RWPE1 (cell line): ENCODE measurements around the gene ZNF445.

Experiments
- CTCF ChIA-PET: fragments of 350-600 bp; sonication (Branson Sonifier 250); formaldehyde crosslinking; extraction: SDS; loops from one replicate; lab custom pipeline; 2021; lab: Yijun Ruan, JAX
- POLR2A ChIA-PET: fragments of 400-600 bp; formaldehyde crosslinking; extraction: SDS; loops from one replicate; lab custom pipeline; 2020; ENCODE audit warnings: antibody characterized with exemption; ENCODE audit not compliant: low non-redundant PET; lab: Yijun Ruan, JAX
- DNase-seq: peaks from one replicate; pipeline ENCODE4 v3.0.0; 2012; ENCODE audit warnings: low spot score
- H3K27ac ChIP-seq: fragments of 450-650 bp; 2 replicates; pipeline ENCODE4 v1.5.1; 2017
- CTCF ChIP-seq: fragments of 450-650 bp; conservative IDR thresholded peaks from 2 replicates; pipeline ENCODE4 v1.5.1; 2017; ENCODE audit warnings: low read depth, mild to moderate bottlenecking

The ZNF445 gene

GRCh38 chr3:44414517-44415090 is 62.9 kb downstream of the ZNF445 start:
- H3K27ac ChIP-seq = no peak overlapping the region
- no peak for DNase-seq
- ChIA-PET CTCF (no interaction called here), POLR2A (no interaction called here)
- no peak for TF ChIP-seq CTCF

GRCh38 chr3:44412365-44412764 is 65.1 kb downstream of the ZNF445 start:
- ChIA-PET POLR2A (no interaction called here), CTCF (no interaction called here)
- no peak for DNase-seq
- no peak overlapping the region for H3K27ac ChIP-seq
- TF ChIP-seq CTCF = no peak

GRCh38 chr3:44411031-44411645 is 66.3 kb downstream of the ZNF445 start:
- H3K27ac ChIP-seq = no peak overlapping the region
- ChIA-PET POLR2A (no interaction called here), CTCF (interaction anchor here (0.7 kb wide), 1 partner anchor 12 kb away, joined by 3 read pairs; no protein-coding TSS in a partner anchor)
- no peak for DNase-seq
- TF ChIP-seq CTCF = no peak

- CTCF ChIA-PET = no interaction called here
- no peak for TF ChIP-seq CTCF
- no peak overlapping the region for H3K27ac ChIP-seq
- POLR2A ChIA-PET = no interaction called here
- no peak for DNase-seq
Observed at GRCh38 chr3:44409640-44410410, 67.6 kb downstream of the ZNF445 start.

GRCh38 chr3:44402548-44402947 is 74.9 kb downstream of the ZNF445 start:
- no peak for TF ChIP-seq CTCF
- no peak overlapping the region for H3K27ac ChIP-seq
- POLR2A ChIA-PET = no interaction called here
- DNase-seq = no peak
- CTCF ChIA-PET = no interaction called here

GRCh38 chr3:44400771-44401170 is 76.7 kb downstream of the ZNF445 start:
- H3K27ac ChIP-seq = no peak overlapping the region
- CTCF ChIA-PET = no interaction called here
- POLR2A ChIA-PET = no interaction called here

More at GRCh38 chr3:44400771-44401170, 76.7 kb downstream of the ZNF445 start:
- no peak for TF ChIP-seq CTCF
- no peak for DNase-seq
